Measurements from ENCODE around the gene ASF1B.
A peak's percentile ranks its signal among the peaks of the same experiment; 100 is the strongest.

ASF1B gene

DNA sequence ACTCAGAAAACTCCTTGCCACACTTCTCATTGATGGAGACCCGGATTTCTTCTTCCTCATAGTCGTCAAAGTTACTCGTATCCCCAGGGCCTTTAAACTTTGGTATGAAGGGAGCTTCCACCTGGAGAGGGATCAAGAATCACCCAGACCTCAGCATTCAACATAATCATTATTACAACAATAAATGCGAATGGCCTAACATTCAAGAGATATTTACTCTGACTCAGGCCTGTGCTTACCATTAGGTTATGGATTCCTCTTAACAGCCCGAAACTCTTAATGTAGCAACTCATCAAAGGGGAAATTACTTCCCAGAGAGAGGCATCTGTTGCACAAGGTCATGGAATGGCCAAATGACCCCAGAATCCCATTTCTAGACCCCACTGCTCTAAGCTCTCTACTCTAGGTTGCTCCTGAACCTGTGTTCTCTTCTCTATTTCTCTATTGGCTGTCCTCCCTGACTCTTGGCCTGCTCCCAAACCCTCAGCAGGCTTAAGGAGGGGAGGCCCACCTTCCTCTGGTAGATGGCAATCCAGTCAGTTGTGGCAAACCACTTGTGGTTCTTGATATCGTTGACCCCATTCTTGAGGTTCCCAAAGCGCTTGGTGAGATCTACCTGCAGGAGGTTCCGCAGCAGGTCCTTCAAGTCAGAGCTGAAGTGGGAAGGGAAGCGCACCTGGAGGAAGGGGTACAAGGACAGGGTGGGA, 43.1 kb downstream of the ASF1B start:
- DNase-seq (ENCODE audit: low read depth, low spot score) = no peak

DNA sequence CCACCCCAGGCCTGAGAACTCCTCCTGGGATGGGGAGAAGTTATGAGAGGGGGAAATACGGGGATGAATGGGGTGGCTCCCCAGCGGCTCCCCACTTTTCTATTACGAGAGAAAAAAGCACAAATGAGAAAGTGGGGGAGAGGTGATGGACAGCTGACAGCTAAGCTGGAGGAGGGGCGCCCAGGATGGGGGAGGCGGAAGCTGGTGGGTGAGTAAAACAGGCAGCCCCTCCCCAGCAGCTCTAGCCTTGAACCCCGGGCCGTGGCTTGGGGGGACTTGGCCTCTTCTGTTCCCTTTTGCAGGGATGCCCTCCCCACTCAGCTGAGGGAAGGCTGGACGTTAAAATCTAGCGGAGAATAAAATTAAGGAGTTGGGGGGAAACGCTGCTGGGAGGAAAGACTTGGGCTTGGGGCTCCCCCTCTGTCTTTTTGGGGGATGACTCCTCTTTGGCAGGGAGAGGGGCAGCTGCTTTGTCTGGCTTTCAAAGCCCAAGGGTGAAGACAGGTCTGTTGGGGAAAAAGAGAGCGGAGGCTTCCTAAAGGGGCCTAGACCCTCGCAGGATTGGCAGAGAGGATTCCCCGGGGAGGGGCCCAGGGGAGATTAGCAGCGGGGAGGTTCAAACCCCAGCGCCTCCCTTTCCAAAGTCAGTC, 44.5 kb downstream of the ASF1B start:
- H3K4me3 ChIP-seq (ENCODE audit: low read length) = peak overlapping the region; percentile 77
- no peak for DNase-seq (ENCODE audit: low read depth, low spot score)

More for the DNA sequence above, 43.1 kb downstream of the ASF1B start:
- H3K4me3 ChIP-seq (ENCODE audit: low read length) = no peak overlapping the region

DNA sequence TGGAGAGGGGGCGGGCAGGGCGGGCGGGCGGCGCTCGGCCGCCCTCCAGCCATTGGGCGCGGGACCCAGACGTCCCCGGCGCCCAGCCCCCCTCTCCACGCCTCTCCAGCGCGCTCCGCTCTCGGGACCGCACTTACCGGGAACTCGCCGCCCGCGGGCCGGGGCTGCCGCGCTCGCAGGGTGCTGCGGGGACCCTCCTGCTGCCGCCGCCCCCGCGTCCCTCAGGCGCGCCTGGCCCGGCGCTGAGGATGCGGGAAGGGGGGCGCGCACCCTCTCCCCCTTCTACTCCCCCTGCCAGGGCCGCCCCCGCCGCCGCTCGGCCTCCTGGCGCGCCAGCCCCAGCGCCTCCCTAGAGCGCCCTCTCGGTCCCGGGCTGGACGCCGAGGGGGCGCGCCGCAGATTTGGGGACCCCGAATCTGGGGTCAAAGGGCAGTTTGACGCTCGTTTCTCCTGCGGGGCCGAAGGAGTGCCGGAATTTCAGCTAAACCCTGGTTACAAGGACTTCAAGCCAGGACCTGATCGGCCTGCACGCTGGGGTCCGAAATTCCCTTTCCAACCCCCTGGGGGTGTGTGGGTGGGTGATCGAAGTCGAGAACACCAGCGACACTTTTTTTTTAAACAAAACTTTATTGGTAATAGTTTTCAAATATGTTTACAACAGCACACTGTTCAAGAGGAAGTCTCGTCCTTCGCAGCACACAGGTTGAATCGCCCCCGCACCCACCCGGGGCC, 45.1 kb downstream of the ASF1B start:
- peak overlapping the region; percentile 77 for H3K4me3 ChIP-seq (ENCODE audit: low read length)
- peak; percentile 72 for DNase-seq (ENCODE audit: low read depth, low spot score)

DNA sequence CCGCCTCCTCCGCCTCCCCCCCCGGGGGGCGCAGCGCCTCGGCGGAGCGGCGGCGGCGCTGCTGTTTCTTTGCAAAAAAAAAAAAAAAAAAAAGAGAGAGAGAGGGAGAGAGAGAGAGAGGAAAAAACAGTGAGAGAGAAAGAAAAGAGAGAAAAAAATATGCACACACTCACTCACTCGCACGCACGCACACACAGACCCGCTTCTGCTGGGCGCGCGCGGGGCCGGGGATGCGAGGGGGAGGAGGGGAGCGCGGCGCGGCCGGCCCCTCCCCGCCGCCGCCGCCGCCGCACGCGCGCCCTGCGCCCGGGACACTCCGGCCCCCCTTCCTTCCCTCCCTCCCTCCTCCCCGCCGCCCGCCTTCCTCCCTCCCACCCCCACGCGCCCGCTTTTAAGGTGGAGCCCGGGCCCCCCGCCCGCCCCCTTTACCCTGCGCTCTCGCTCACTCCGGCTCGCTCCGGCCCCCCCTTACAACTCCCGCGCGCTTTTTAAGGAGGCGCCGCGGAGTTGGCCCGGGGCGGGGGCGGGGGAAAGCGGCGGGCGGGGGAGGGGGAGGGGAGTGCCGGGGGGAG, 45.8 kb downstream of the ASF1B start, which contains the start of gene SAMD1:
Gene SAMD1 (minus strand): TSS at position 243 of the 572 bp plus-strand sequence.
- peak within 1 kb of the TSS; percentile 77 for H3K4me3 ChIP-seq (ENCODE audit: low read length)

DNA sequence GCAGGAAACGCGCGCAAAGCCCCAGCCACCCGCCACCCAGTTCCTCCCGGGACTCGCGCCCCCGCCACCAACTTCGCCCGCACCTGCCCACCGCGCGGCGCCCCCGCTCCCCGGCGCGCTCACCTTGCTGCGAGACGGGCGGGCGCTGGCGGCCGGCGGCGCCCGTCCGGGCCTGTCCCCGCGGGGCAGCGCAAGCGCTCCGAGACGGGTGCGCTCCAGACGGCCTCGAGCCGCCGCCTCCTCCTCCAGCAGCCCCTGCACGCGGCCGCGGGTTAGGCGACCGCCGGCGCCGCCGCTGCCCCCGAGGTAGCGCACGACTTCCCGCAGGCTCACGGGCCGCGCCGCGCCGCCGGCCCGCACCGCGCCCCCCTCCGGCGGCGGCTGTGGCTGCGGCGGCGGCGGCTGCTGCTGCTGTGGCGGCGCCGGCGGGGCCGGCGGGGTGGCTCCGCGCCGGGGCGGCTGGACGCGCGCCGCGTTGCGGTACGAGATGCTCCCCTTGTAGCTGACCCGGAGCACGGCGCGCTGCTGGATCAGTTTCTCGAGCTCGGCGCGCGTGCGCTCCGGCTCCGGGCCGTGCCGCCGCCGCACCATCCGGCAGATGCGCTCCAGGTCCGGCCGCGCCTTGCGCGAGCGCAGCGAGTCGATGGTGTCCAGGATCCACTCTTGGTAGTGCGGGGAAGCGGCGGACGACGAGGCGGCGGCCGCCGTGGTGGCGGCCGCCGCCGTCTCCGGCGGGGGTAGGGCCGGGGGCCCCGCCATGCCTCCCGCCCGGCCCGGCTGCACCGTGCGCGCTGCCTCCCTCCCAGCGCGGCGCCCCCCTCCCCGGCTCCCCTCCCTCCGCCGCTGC, 46.5 kb downstream of the ASF1B start:
- H3K4me3 ChIP-seq (ENCODE audit: low read length) = peak overlapping the region; percentile 54
- no peak for DNase-seq (ENCODE audit: low read depth, low spot score)

More for the DNA sequence above, 45.8 kb downstream of the ASF1B start, which contains the start of gene SAMD1:
- peak; percentile 86 for DNase-seq (ENCODE audit: low read depth, low spot score)

DNA sequence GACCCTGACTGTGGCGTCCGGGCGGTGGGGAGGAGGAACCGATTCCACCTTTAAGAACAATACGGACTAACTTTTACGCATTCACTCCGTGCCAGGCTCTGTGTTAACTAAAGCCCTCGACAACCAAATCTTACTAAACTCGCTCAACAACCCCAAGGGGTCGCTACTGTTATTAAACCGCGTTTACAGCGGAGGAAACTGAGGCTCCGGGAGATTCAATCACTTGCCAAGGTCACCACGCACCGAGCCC, 47.1 kb downstream of the ASF1B start:
- H3K4me3 ChIP-seq (ENCODE audit: low read length) = peak overlapping the region; percentile 54
- no peak for DNase-seq (ENCODE audit: low read depth, low spot score)

DNA sequence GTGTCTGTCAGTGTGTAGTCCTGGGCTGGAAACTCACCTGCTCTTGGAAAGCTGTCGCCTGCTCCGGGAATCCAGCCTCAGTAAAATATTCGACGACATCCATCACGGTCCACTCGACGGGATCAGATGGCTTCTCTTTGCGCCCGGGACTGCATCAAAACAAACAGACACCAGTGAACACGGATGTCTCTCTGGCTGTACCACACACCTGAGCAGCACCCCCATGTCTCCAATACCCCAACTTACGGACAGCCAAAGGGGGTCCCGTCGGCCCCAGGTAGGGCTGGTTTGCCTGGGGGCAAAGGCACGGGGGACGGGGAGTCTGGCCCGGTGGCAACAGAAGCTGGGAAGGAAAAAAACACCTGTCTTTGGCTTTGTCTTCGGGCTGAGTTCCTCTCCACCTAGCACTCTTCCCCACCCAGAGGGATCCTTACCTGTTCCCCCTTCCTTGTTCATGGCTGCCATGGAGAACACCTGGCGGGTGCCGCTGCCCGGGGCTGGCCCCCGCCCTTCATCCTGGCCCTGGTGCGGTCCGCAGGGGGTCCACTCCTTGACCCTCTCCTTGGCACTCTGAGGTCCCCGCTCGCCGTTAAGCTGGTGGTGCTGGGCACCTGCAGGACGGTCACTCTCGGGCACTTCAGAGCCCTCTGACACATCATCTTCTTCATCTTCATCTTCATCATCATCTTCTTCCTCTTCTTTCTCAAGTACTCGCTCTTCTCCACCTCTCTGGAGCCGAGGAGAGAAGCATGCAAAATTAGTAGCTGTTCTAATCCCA, 47.6 kb downstream of the ASF1B start:
- H3K4me3 ChIP-seq (ENCODE audit: low read length) = no peak overlapping the region; the same call in 1 of the 2 replicates
- DNase-seq (ENCODE audit: low read depth, low spot score) = no peak

DNA sequence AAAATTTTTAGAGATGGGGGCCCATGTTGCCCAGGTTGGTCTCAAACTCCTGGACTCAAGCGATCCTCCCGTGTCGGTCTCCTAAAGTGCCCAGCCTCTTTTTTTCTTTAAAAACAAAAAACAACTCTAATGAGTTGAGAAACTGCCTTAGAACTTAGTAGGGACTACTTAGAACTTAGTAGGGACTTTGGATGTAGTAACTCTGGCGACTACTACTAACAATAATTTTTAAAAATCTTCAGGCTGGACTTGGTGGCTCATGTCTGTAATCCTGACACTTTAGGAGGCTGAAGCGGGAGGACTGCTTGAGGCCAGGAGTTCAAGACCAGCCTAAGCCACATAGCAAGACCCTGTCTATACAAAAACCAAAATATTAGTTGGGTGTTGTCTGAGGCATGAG, 50.3 kb downstream of the ASF1B start:
- no peak overlapping the region for H3K4me3 ChIP-seq (ENCODE audit: low read length)
- DNase-seq (ENCODE audit: low read depth, low spot score) = no peak

DNA sequence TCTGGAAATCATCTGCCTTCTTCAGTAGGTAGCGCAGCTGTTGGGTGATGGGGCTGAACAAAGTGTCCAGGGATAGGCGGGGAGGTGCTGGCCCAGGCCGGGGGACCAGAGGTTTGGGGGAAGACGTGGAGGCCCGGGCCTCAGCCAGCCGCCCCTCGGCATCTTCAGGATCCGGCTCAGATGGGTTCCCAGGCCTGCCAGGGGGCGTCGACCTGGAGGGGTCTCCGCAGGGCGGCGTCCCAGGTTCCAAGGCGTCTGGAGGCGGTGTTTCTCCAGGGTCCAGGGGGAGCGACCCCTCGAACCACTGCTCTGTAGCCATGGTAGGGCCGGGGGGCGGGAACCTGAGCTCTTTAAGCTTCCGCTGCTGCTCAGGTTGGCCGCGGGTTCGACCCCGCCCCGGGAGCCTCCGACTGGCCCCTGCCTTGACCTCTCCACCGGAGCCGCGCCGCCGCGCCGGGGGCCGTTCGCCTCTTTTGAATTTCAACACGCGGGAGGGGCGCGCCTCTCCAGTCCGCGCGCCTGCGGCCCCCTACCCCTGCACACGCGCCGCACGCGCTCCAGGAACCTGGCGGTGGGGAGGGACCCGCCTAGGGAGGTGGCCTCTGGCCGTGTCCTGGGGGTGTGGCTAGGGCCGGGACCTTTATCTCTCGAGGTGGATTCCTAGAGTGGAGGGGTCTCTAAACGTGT, 50.9 kb downstream of the ASF1B start, which contains the start of gene C19orf67:
Gene C19orf67 (minus strand): TSS at position 475 of the 687 bp plus-strand sequence. CDS start 156 bp downstream, at position 319.
- H3K4me3 ChIP-seq (ENCODE audit: low read length) = no peak within 1 kb of the TSS
- no peak for DNase-seq (ENCODE audit: low read depth, low spot score)

DNA sequence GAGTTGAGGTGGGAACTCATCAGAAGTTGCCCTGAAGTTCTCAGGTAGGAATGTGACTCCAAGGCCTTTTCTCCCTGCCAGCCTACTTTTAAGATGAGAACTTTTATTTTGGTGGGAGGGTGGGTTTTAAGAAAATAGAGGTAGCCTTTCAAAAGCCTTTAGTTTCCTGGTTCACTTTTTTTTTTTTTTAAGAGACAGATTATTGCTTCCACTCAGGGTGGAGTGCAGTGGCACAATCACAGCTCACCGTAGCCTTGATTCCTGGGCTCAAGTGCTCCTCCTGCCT, 53.8 kb downstream of the ASF1B start:
- DNase-seq (ENCODE audit: low read depth, low spot score) = no peak
- H3K4me3 ChIP-seq (ENCODE audit: low read length) = no peak overlapping the region

DNA sequence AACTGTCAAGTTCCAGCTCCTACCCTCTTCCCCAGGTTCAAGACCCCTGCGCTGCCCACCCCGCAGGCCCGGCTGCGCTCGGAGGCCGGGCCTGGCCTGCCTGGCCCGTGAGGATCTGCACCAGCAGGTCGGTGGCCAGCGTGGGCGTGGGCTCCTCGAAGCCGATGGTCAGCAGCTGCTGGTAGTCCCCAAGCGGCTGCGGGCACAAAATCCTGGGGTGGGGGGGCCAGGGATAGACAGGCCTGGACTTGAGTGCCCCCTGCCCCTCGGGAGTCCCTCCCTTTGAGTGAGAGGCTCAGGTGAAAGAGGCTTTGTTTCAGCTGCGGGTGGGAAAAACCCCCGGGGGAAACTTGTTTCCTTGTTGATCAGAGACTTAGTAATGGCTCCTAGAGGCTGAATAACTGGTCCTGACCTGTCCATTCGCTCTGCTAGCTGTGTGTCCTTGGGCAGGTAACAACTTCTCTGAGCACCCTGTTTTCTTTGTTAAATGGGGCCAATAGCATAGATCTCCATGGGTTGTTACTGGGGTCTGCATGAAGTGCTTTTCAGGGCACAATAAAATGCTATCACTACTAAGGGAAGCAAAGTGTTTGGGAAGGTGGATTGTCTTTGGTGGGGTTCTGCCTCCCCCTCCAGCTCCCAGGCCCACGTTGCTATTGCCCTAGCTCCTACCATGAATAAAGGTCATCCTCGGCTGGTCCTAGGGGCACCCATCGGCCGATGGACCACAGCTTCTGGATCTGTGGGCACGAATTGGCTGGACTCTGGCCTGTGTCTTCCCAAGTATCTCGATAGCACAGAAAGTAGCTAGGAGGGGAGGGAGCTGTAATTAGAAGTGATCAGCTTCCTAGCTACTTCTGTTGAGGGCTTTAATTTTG, 54.4 kb downstream of the ASF1B start:
- peak overlapping the region; percentile 77 for H3K4me3 ChIP-seq (ENCODE audit: low read length)
- DNase-seq (ENCODE audit: low read depth, low spot score) = no peak

DNA sequence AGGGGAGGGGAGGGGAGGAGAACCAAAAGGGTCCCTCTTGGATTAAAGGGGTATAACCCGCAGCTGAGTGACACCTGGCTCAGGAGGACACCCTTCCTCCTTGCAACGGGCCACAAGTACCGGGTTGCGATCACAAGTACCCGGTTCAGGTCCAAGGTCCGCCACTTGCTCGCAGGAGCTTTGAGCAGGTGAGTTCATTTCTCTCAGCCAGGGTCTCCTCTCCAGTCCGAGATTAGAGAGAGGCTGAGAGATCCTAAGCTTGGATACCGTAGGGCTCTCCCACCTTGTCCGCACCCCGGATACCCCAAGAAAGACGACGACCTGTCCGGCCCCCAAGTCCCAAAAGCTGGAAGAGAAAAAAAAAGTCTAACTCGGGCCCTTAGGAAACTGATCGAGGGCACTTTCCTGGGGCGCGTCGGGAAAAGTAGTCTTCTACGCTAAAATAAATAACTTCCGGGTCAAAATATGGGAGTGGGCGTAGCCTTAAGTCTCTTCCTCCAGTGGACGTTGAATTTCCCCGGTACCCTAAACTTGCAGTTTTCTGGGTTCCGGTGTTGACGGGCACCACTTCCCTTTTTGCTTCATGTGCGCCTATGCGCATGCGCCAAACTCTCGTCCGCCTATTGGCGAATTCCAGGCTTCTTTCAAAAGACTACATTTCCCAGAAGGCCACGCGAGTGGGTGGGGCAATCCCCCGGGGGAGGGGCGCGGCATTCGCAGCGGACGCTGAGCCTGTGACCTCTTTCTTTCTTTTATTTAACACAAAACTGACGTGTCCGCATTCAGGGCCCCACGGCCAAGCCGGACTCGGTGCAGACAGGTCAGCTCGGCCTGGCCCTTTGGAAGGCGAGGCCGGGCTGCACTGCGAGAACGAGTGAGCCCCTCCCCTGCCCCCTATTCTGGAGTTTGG, 55.2 kb downstream of the ASF1B start:
- DNase-seq (ENCODE audit: low read depth, low spot score) = peak; percentile 100
- H3K4me3 ChIP-seq (ENCODE audit: low read length) = peak overlapping the region; percentile 87

DNA sequence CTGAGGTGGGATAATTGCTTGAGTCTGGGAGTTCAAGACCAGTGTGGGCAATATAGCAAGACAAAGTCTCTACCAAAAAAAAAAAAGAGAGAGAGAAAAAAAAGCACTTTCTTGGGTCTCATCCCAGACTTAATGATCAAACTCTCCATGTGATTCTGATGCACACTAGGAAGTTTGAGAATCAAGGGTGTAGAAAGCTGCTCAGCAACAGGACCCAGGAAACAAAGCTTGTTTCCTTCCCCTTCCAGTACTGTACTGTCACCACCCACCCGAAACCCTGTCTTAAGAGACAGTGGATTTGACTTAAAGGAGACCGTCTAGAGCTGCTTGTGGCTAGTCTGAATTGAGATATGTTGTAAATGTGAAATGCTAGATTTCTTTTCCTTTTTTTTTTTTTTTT, 58.0 kb downstream of the ASF1B start:
- H3K4me3 ChIP-seq (ENCODE audit: low read length) = no peak overlapping the region
- DNase-seq (ENCODE audit: low read depth, low spot score) = no peak

DNA sequence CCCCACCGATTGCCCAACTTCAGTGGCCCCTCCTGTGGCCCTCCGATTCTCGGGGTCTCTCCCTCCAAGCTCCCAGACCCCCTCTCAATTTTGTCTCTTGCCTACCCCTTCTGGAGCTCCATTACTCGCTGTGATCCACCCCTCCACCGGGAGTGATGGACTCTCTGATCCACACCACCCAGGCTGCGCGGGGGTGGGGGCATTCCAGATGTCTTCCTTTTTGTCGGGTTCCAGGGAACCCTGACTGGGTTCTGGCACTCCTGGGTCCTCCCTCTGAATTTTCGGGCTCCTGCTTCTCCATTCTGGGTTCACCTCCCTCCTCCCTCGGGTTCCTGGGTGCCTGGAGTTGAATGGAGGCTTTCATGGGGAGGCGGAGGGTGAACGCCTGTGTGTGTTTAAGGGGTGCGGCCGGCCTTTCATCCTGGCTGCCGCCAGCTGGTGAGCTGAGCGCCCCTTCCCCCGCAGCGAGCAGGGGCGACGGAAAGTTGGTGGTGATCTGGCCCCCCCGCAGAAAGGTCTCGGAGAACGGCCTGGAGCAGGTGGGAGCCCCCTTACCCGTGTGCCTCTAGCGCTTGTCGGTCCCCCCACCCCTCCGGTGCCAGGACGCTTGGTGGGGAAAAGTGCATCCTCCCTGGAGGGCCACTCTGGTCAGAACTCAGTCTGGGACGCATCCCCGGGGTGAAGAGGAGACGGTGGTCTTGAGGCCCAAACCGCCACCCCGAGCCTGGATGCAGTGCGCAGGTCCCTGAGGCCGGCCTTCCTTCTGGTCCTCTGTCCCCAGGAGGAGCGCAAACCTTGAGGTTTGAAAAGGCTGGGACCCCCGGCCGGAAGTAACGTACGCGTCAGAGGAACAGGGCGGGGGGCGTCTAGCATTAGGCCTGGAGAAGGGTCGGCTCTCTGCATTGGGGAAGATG, 62.2 kb downstream of the ASF1B start:
- DNase-seq (ENCODE audit: low read depth, low spot score) = no peak
- H3K4me3 ChIP-seq (ENCODE audit: low read length) = peak overlapping the region; percentile 66

DNA sequence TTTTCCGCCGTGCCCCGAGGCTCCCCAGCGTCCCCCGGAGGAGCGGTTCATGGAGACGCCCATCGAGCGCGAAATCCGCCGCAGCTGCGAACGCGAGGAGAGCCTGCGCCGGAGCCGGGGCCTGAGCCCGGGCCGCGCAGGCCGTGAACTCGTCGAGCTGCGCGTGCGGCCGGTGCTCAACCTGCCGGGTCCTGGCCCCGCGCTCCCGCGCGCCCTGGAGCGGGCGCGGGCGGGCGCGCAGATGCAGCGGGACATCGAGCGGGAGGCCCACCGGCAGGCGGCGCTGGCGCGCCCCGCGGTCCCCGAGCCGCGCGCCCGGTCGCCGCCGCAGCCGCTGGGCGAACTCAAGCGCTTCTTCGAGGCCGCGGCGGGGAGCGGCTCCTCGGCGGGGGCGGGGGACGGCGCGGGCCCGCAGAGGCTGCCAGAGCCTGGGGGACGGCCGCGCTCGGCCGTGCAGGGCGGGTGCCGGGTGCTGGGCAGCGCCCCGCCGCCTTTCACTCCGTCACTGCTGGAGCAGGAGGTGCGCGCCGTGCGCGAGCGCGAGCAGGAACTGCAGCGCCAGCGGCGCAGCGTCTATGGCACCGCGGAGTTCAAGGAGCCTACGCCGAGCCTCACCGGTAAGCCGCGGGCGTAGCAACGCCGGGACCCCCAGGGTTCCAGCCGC, 63.0 kb downstream of the ASF1B start:
- peak; percentile 75 for DNase-seq (ENCODE audit: low read depth, low spot score)
- peak overlapping the region; percentile 66 for H3K4me3 ChIP-seq (ENCODE audit: low read length)

Measured in Jurkat, Clone E6-1 (cell line).